AG08395 (cell line): ENCODE measurements around the gene COA8.

ENCODE experiments used
- DNase-seq: peaks from one replicate; pipeline ENCODE4 v3.0.0; 2012; ENCODE audit warnings: mixed read lengths, low spot score

Gene COA8

DNA sequence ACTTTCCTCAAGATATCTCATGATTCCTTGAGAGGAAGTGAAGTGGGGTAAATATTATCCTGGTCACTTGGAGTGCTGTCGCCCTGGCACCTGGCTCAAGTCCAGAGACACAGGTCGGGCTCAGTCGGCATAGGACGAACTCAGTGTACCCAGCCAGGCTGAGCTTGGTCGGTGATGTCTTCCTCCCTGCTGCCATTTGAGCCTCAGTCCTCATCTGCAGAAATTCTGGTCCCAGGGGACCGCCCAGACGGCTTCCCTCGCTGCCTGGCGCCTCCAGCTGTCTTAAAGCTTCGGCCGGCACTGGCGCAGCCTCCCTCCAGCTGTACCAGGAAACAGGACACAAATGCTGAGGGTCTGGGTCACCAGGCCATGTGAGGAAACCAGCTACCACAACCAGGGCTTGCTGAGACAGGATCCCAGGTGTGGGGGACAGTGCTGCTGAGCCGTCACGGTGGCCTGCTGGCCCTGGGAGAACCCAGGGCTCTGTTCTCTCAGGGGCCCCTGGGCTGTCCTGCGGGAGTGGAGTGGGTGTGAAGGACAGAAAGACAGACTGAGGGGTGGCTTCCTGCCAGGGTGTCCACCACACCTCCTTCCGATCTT lies 61.2 kb downstream of the COA8 start:
- DNase-seq, result no peak

GRCh38 chr14:103624860-103625259 lies 62.1 kb downstream of the COA8 start:
- peak; percentile 76 for DNase-seq

DNA sequence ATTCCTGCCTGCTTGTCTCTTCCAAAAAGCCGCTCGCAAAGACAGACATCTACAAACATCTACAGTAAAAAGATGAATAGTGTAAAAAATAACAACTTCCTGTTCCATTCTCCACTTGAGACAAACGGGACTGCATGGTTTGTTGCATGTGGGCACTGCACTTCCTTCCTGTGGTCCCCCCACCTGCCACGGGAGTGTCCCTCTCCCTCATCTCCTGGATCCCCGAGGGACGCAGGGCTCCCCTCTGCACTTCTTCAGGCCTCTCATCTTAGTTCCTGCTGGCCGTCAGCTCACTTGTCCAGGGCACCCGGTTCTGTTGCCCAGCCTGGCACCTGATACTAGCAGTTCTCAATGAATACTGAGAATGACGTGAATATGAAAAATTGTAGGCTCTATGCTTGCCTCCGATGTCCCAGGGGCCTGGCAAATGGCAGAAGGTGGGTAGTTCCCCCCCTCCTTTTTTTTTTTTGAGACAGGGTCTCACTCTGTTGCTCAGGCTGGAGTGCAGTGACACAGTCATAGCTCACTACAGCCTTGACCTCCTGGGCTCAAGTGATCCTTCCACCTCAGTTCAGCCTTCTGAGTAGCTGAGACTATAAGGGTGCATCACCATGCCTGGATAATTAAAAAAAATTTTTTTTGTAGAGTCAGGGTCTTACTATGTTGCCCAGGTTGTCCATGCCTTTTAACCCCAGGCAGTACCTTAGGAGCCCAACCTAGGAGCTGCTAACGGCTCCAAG lies 62.8 kb downstream of the COA8 start:
- DNase-seq, result no peak

GRCh38 chr14:103626146-103626850 lies 63.5 kb downstream of the COA8 start:
- no peak for DNase-seq

DNA sequence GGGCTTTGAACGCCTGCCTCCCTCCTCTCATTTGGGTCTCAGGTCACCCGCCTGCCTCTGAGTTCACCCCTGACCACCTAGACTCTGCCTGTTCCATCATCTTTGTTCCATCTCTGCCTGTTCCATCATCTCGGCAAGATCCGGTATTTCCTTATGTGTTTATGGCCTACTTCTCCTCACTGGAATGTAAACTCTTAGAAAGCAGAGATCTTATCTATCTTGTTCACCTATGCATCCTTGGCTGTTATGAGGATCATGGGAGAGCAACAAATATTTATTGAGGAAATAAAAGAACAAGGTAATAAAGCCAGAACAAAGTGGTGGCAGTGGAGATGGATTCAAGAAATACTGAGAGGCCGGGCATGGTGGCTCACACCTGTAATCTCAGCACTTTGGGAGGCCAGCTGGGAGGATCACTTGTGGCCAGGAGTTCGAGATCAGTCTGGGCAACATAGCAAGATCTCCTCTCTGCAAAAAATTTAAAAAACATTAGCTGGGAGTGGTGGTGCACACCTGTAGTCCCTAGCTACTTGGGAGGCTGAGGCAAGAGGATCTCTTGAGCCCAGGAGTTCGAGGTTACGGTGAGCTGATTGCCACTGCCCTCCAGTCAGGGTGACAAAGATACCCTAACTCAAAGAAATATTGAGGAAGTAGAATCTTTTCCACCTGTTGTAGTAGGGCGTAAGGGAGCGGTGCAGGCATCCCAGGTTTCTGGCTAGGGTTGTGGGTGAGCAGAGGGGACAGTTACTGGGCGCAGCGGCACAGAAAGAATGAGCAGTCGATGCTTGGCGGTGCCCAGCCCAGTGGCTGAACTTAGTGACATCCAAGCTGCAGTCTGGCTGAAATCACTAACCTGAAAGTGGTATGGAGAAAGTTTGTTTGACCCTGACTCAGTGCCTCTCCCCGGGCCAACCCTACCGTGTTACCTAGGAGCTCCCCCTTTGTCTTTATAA lies 64.6 kb downstream of the COA8 start:
- no peak for DNase-seq

- DNase-seq, result peak; percentile 77
These were observed 65.5 kb downstream of the COA8 start for GRCh38 chr14:103628221-103628683.

DNA sequence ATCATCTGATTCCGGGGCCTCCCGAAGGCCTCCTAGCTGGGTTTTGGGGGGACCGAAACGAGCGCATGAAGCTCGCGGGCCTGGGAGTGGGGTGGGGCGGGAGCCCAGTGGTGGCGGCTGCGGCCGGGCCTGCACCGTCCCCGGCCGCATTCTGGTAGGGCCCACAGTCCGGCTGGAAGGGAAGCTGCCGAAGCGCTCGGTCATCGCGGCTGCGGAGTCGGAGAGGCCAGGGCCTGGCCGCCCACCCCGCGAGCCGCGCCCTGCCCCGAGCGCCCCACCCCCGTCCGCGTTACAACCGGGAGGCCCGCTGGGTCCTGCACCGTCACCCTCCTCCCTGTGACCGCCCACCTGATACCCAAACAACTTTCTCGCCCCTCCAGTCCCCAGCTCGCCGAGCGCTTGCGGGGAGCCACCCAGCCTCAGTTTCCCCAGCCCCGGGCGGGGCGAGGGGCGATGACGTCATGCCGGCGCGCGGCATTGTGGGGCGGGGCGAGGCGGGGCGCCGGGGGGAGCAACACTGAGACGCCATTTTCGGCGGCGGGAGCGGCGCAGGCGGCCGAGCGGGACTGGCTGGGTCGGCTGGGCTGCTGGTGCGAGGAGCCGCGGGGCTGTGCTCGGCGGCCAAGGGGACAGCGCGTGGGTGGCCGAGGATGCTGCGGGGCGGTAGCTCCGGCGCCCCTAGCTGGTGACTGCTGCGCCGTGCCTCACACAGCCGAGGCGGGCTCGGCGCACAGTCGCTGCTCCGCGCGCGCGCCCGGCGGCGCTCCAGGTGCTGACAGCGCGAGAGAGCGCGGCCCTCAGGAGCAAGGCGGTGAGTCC lies 66.1 kb downstream of the COA8 start, which contains the start of gene KLC1:
Gene KLC1 (plus strand): TSS at position 528 of the 819 bp plus-strand sequence. CDS start 25,354 bp downstream, outside the sequence.
- peak; percentile 84 for DNase-seq

DNA sequence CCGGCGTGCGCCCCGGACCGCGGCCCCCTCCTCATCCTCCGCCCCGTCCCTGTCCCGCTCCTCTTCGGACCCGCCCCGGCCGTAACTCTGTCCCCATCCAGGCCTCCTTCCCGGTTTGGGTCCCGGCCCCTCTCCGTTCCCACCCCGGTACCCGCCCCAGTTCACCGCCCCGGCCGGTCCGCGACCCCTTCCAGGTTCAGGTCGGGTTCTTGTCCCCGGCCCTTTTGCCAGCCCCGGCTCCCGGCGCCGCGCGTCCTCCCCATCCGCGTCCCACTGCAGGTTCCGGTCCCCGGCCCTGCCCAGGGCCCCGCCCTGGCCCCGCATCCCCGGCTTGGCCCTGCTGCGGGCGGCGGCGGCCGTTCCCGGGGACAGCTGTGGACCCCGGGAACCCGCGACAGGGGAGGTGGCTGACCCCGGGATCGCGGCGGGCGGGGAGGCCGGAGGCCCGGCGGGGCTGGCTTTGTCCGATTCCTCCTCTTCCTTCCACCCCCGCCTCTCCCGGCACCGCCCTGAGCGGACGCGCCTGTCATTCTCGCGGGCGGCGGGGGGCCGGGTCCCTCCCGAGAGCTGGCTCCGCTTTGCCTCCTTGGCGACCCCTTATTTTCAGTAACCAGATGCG lies 66.9 kb downstream of the COA8 start:
- DNase-seq, result peak; percentile 39

- DNase-seq, result peak; percentile 17
These were observed 67.8 kb downstream of the COA8 start for GRCh38 chr14:103630364-103631108.

DNA sequence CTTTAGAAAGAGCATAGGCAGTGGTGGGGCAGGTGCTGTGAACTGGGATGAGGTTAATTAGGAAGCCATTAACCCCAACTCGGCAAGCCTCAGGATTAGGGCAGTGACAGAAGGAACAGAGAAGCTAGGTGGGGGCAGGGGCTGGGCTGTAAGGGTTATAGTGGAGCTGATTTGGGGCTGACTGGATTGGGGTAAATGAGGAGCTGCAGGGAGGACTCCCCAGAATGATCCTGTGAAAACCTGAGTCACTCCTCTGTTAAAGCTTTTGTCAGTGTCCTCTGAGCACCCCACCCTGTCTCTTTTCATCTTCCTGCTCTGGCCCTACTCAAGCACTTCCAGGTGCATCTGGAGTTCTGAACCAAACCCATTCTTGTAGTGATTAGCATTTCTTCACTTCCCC lies 70.6 kb downstream of the COA8 start:
- DNase-seq, result no peak

GRCh38 chr14:103634156-103634555 lies 71.4 kb downstream of the COA8 start:
- peak; percentile 29 for DNase-seq

DNA sequence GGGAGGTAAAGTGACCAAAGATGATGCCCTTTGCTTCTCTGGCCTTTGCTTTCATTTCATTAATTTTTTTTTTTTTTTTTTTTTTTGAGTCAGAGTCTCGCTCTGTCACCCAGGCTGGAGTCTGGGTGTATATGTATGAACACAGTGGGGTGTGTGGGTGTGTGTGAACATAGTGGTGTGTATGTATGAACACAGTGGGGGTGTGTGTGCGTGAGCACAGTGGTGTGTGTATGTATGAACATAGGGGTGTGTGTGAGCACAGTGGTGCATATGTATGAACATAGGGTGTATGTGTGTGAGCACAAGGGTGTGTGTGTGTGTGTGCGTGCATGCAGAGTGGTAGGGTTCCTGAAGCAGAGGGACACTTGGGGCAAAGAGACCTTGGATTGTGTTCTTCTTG lies 75.8 kb downstream of the COA8 start:
- no peak for DNase-seq
